Measurements from ENCODE around the gene MRPL10. TPM values are rescaled to one million over a fixed set of nuclear protein-coding genes. Genes with fewer than 3 reads are reported as not detected.

Gene MRPL10
- total RNA-seq, 1 experiment from 2014 or later: 49.3 TPM

- intact Hi-C loops (cut with micrococcal nuclease): no loop called here
- CTCF ChIA-PET: interaction anchor here (0.6 to 3.1 kb wide), 6 partner anchors 8 to 218 kb away, joined by 3 to 33 read pairs (median 5); no protein-coding TSS in a partner anchor
- H3K27me3 Mint-ChIP-seq (ENCODE audit: insufficient read depth, unreplicated experiment): peaks cover 26% of the 10 kb centered on the region
Measured at GRCh38 chr17:47800686-47801085, 30.7 kb downstream of the MRPL10 start.

GRCh38 chr17:47797797-47798196 lies 33.5 kb downstream of the MRPL10 start:
- H3K27me3 Mint-ChIP-seq (ENCODE audit: insufficient read depth, unreplicated experiment): peaks cover 55% of the 10 kb centered on the region

More at GRCh38 chr17:47800686-47801085, 30.7 kb downstream of the MRPL10 start:
- POLR2A ChIA-PET: interaction anchor here (1.4 kb wide), 1 partner anchor 135 kb away, joined by 3 read pairs; no protein-coding TSS in a partner anchor
- no TSS peak for BruUV-seq (replicated peaks)
- Mint-ChIP-seq H3K9me3 (ENCODE audit: unreplicated experiment) (no peaks in the 10 kb centered on the region), H3K27ac (ENCODE audit: low read depth, unreplicated experiment) (no peak overlapping the region), H3K36me3 (ENCODE audit: insufficient read depth, unreplicated experiment) (no peaks in the 10 kb centered on the region), H3K4me1 (ENCODE audit: insufficient read depth, unreplicated experiment) (no peaks in the 10 kb centered on the region), H3K4me3 (ENCODE audit: unreplicated experiment) (no peak overlapping the region)
- TF ChIP-seq CTCF (IDR thresholded peaks at IDR 0.05; ENCODE audit: unreplicated experiment): no peak
- no peak for DNase-seq (ENCODE audit: unreplicated experiment)

GRCh38 chr17:47792979-47793378 lies 38.4 kb downstream of the MRPL10 start:
- H3K36me3 Mint-ChIP-seq (ENCODE audit: insufficient read depth, unreplicated experiment): no peaks in the 10 kb centered on the region
- BruUV-seq (replicated peaks): no TSS peak
- H3K9me3 Mint-ChIP-seq (ENCODE audit: unreplicated experiment): no peaks in the 10 kb centered on the region
- TF ChIP-seq CTCF (IDR thresholded peaks at IDR 0.05; ENCODE audit: unreplicated experiment): no peak
- ChIA-PET CTCF (interaction anchor here (0.6 to 2.0 kb wide), 3 partner anchors 8 to 93 kb away, joined by 3 to 8 read pairs (median 6); no protein-coding TSS in a partner anchor), POLR2A (interaction anchor here (0.9 kb wide), 1 partner anchor 143 kb away, joined by 3 read pairs; the partner anchor contains the start of gene KPNB1)
- H3K4me1 Mint-ChIP-seq (ENCODE audit: insufficient read depth, unreplicated experiment): no peaks in the 10 kb centered on the region
- peaks cover 100% of the 10 kb centered on the region for H3K27me3 Mint-ChIP-seq (ENCODE audit: insufficient read depth, unreplicated experiment)
- intact Hi-C loops (cut with micrococcal nuclease): no loop called here
- H3K4me3 Mint-ChIP-seq (ENCODE audit: unreplicated experiment): no peak overlapping the region
- no peak for DNase-seq (ENCODE audit: unreplicated experiment)
- no peak overlapping the region for H3K27ac Mint-ChIP-seq (ENCODE audit: low read depth, unreplicated experiment)

More at GRCh38 chr17:47797797-47798196, 33.5 kb downstream of the MRPL10 start:
- Mint-ChIP-seq H3K27ac (ENCODE audit: low read depth, unreplicated experiment) (no peak overlapping the region), H3K36me3 (ENCODE audit: insufficient read depth, unreplicated experiment) (no peaks in the 10 kb centered on the region), H3K4me3 (ENCODE audit: unreplicated experiment) (no peak overlapping the region), H3K4me1 (ENCODE audit: insufficient read depth, unreplicated experiment) (no peaks in the 10 kb centered on the region), H3K9me3 (ENCODE audit: unreplicated experiment) (no peaks in the 10 kb centered on the region)
- CTCF ChIA-PET: interaction anchor here (0.8 to 1.3 kb wide), 3 partner anchors 13 to 100 kb away, joined by 3 to 5 read pairs (median 3); no protein-coding TSS in a partner anchor
- POLR2A ChIA-PET: no interaction called here
- intact Hi-C loops (cut with micrococcal nuclease): no loop called here
- peak; percentile 39 for DNase-seq (ENCODE audit: unreplicated experiment)
- no TSS peak for BruUV-seq (replicated peaks)
- no peak for TF ChIP-seq CTCF (IDR thresholded peaks at IDR 0.05; ENCODE audit: unreplicated experiment)

GRCh38 chr17:47792457-47792856 lies 38.9 kb downstream of the MRPL10 start:
- CTCF ChIA-PET: interaction anchor here (0.6 to 2.0 kb wide), 3 partner anchors 9 to 93 kb away, joined by 3 to 8 read pairs (median 6); no protein-coding TSS in a partner anchor
- intact Hi-C loops (cut with micrococcal nuclease): no loop called here
- TF ChIP-seq CTCF (IDR thresholded peaks at IDR 0.05; ENCODE audit: unreplicated experiment): no peak

More at GRCh38 chr17:47792457-47792856, 38.9 kb downstream of the MRPL10 start:
- no peaks in the 10 kb centered on the region for H3K9me3 Mint-ChIP-seq (ENCODE audit: unreplicated experiment)
- H3K36me3 Mint-ChIP-seq (ENCODE audit: insufficient read depth, unreplicated experiment): no peaks in the 10 kb centered on the region
- POLR2A ChIA-PET: interaction anchor here (0.9 kb wide), 1 partner anchor 143 kb away, joined by 3 read pairs; the partner anchor contains the start of gene KPNB1
- H3K4me1 Mint-ChIP-seq (ENCODE audit: insufficient read depth, unreplicated experiment): no peaks in the 10 kb centered on the region
- H3K27me3 Mint-ChIP-seq (ENCODE audit: insufficient read depth, unreplicated experiment): peaks cover 100% of the 10 kb centered on the region
- H3K27ac Mint-ChIP-seq (ENCODE audit: low read depth, unreplicated experiment): no peak overlapping the region
- no TSS peak for BruUV-seq (replicated peaks)
- no peak overlapping the region for H3K4me3 Mint-ChIP-seq (ENCODE audit: unreplicated experiment)
- no peak for DNase-seq (ENCODE audit: unreplicated experiment)
